HG02981 (cell line): ENCODE results near the gene IL18RAP.

Experiments used
- ATAC-seq: cut with Tn5 transposase; IDR thresholded peaks from one replicate; pipeline ENCODE4 v1.9.1; 2021; ENCODE audit warnings: mild to moderate bottlenecking, moderate library complexity; ENCODE audit not compliant: unreplicated experiment

IL18RAP gene

GRCh38 chr2:102451968-102452367 is 29.0 kb downstream of the IL18RAP start:
- ATAC-seq: no peak

DNA sequence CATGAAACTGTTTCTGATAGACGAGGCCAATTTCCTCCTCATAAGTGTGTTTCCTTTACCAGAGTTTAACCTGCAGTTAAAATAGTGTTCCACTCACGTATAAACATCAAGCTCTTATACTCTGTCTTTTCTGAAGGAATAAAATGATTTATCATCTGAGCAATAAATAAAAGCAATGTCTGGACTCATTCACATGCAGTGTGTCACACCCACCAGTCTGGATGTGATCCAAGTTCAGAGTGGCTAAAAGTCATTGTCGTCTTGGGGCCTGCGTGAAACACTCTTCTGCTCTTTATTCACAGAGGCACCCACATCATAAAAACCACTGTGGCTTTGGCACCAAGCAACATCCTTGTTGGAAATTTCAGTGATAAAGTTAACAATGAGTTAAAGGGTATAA is 30.5 kb downstream of the IL18RAP start:
- ATAC-seq: no peak

- ATAC-seq: no peak
Observed at GRCh38 chr2:102455061-102455670, 32.2 kb downstream of the IL18RAP start.

DNA sequence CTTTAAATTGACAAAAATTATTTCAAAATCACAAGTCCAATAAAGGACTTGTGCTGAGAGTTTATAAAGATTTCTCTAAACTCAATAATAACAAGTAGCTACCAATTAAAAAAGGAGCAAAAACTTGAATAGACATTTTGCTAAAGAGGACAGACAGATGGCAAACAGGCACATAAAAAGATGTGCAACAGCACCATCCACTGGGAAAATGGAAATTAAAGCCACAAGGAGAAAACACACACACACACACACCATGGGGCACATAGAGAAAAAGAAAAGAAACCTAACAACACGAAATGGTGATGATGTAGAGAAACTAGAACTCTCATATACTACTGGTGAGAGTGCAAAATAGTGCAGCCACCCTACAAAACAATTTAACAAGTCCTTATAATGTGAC is 37.5 kb downstream of the IL18RAP start:
- ATAC-seq: no peak

- ATAC-seq: no peak
Observed at GRCh38 chr2:102461188-102461587, 38.2 kb downstream of the IL18RAP start.

GRCh38 chr2:102463160-102463559 is 40.2 kb downstream of the IL18RAP start:
- no peak for ATAC-seq

DNA sequence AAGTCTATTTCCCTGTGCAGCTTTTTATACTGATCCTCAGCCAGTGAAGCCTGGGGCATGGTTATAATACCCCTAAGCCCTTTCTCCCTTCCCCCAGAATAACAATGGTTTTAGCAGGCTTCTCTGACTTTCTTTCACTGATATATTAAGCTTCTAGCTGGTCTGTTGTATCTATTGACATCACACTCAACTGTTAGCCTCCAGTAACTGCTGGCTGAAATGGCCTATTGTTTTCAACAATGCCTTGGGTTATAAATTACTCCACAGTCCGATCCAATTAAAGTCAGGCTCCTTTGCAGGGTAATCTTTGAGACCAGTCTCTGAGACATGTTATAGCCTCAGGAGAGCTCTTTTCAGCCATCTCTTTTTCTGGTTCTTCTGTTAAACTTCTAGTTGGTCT is 47.2 kb downstream of the IL18RAP start:
- ATAC-seq: no peak

- no peak for ATAC-seq
Observed at GRCh38 chr2:102473020-102473419, 50.1 kb downstream of the IL18RAP start, which contains the start of gene SLC9A4. TSS of gene SLC9A4 (plus strand) at chr2:102473226. CDS start at chr2:102473760, 534 bp downstream.

- no peak for ATAC-seq
Observed at GRCh38 chr2:102473631-102474030, 50.7 kb downstream of the IL18RAP start.

GRCh38 chr2:102474785-102475184 is 51.8 kb downstream of the IL18RAP start:
- no peak for ATAC-seq

- no peak for ATAC-seq
Observed at GRCh38 chr2:102478686-102479470, 55.9 kb downstream of the IL18RAP start.

GRCh38 chr2:102480285-102481195 is 57.6 kb downstream of the IL18RAP start:
- ATAC-seq: no peak

DNA sequence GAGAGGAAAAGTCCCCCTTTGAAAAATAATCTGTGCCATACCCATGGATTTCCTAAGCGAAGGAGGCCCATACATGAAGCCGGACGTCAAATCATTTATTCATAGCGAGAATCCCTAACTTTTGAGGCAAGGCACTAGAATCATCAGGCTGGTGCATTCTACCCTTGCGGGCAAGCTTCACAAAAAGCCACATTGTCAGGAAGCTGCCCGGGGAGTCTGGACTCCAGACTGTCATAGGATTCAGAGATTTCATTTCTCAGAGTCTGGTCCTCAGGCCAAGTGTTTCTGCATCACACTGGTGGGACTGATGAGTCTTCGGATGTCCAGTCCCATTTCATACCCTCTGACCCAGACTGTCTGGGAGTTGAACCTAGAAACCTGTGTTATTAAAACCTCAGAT is 59.0 kb downstream of the IL18RAP start:
- no peak for ATAC-seq

- no peak for ATAC-seq
Observed at GRCh38 chr2:102483086-102483485, 60.1 kb downstream of the IL18RAP start.

- ATAC-seq: no peak
Observed at GRCh38 chr2:102484310-102485061, 61.5 kb downstream of the IL18RAP start.

DNA sequence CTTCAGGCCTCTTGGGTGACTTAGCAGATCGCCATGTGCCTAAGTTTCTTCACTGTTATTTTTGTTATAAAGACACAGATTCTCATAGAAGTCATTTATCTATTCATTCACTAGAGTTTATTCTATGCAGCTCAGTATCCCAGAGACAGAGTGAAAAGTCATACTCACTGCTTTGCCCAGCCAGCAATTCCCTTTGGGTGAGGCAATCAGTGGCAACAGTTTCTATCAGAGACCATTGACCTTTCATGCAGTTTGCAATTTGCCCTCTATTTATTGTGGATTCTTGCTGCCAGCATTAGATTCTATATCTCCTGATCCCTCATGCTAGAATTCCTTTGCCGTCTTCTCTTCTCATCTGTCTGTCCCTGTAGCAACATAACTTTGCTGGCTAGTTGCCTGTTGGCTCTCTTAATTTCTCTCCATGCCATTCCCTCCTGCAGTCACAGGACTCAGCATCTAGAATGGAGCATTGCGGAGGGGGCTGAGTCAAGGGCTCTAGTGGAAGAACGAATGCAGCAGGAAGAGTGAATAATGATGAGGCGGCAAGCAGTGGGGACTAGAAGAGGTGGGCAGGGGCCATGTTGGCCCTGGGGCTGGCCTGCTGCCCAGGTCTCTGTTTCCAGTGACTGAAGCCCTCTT is 62.3 kb downstream of the IL18RAP start:
- no peak for ATAC-seq

DNA sequence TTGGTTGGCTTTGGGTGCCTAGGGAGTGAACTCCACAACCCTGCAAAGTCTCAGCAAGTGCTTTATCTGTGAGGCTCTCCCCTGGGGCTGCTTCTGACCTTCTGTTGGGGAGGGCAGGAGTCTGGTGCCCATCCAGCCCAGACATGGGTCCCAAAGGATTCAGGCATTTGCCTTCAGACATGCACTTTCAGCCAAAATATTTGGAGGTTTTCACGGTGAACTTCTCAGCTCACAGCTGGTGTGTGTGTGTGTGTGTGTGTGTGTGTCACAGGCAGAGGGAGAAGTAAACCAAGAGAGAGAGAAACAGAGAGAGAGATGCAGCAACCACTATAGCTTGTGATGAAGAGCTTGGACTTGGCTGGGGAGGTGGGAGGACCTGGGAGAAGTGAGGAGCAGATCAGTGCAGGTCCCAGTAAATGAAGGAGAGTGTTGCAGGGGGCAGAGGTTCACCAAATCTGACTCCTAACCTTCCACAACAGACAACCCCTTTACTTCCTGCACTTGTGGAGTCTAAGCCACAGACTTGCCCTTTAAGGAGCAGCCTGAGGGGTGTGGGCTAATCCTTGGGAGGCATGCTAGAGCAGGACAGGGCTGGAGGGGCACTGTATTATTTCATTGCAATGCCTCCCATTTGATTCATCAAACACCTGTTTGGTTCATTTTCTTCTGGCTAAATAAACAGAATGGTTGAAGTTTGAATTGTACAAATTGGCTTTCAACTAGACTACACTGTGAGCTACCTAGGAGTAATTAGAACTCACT is 64.2 kb downstream of the IL18RAP start:
- ATAC-seq: no peak

- ATAC-seq: no peak
Observed at GRCh38 chr2:102487761-102488462, 65.0 kb downstream of the IL18RAP start.

DNA sequence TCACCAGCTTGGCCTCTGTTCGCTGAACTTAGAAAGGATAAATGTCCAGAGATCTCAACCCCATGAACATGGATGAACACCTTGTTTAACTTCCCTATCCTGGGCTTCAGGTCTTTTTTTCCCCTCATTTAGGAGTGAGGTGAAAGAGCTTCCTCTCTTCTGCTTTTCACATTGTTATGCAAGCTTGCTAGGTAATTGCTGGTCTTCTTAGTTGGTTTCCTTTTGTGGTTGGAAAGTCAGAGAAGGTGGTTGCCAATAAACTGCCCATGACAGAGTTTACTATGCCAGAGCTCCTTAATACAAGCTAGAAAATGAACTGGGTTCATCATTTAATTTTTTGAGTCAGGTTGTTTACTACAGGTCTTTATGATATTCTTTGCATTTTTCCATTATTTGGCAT is 66.7 kb downstream of the IL18RAP start:
- no peak for ATAC-seq
